Measurements from ENCODE around the gene RPL3. TPM values are rescaled to one million over a fixed set of nuclear protein-coding genes. Genes with fewer than 3 reads are reported as not detected.
A peak's percentile ranks its signal among the peaks of the same experiment; 100 is the strongest.

Gene RPL3
- total and polyA plus RNA-seq, 2 of the 4 experiments (the other 2 are of a cell fraction), result 2,871 to 3,312 TPM

- peak overlapping the region; percentile 89 for H2AFZ ChIP-seq (replicated peaks; ENCODE audit: low read length, poor library complexity)
- peak overlapping the region; percentile 70 for H4K91ac ChIP-seq (ENCODE audit: insufficient read depth, low read depth, low read length)
- peaks cover 15% of the 10 kb centered on the region for H3K4me1 ChIP-seq (ENCODE audit: control insufficient read depth, insufficient read depth, low read length)
- H3K23ac ChIP-seq (ENCODE audit: low read depth, low read length), result peak overlapping the region; percentile 88; the same call in 1 of the 2 replicates
- CTCF ChIA-PET, result no interaction called here
- intact Hi-C loops (cut with micrococcal nuclease), result no loop called here
- no TSS peak for BruUV-seq (replicated peaks)
- H2BK15ac ChIP-seq (ENCODE audit: low read depth, low read length), result peak overlapping the region; percentile 56; the same call in 2 of the 3 replicates
- peak overlapping the region; percentile 64; the same call in 1 of the 2 replicates for H3K14ac ChIP-seq (replicated peaks; ENCODE audit: low read depth, low read length)
- H3K9ac ChIP-seq (ENCODE audit: low read depth, low read length), result peak overlapping the region; percentile 81
- peak; percentile 3 for ATAC-seq (ENCODE audit: low read depth)
- H2BK120ac ChIP-seq (ENCODE audit: low read depth, low read length), result peak overlapping the region; percentile 47; the same call in 1 of the 2 replicates
- peak overlapping the region; percentile 84 for H3K4me2 ChIP-seq (ENCODE audit: low read depth, low read length)
- H2BK5ac ChIP-seq (ENCODE audit: low read depth, low read length, poor library complexity, severe bottlenecking), result no peak overlapping the region
- peak overlapping the region; percentile 63 to 83 for H4K8ac ChIP-seq (ENCODE audit: low read depth in 2 of 2, low read length in 2 of 2)
- H3K36me3 ChIP-seq (ENCODE audit: control insufficient read depth, insufficient read depth, low read length), result no peaks in the 10 kb centered on the region
- in situ Hi-C loops (cut with MboI; ENCODE audit: low sequenced_read_pairs), result no loop called here
- POLR2A ChIA-PET (ENCODE audit: unreplicated experiment), result no interaction called here
- H2AK5ac ChIP-seq (ENCODE audit: low read depth, low read length), result peak overlapping the region; percentile 54
- H3K4me3 ChIP-seq (ENCODE audit: insufficient read depth, low read depth, low read length), result peak overlapping the region; percentile 80
- no peak for DNase-seq
- H3K9me3 ChIP-seq (ENCODE audit: control insufficient read depth, insufficient read depth, low read length), result no peaks in the 10 kb centered on the region
- peak overlapping the region; percentile 88 for H4K5ac ChIP-seq (ENCODE audit: low read depth, low read length)
- dilution Hi-C loops (cut with HindIII; ENCODE audit: low sequenced_read_pairs, unreplicated experiment), result no loop called here
- peaks cover 17% of the 10 kb centered on the region for H3K9me1 ChIP-seq (ENCODE audit: insufficient read depth, low read length)
- peak overlapping the region; percentile 51; the same call in 1 of the 2 replicates for H3K56ac ChIP-seq (ENCODE audit: extremely low read depth, insufficient read depth, low read length)
- 29% methylated on average over 2 of the region's 11 CpGs; no CpG with 5 or more reads in 1 of the 2 experiments for WGBS, 2 experiments (ENCODE audit: extremely low coverage in 2 of 2, insufficient read length in 1 of 2)
- no peaks in the 10 kb centered on the region; the same call in 1 of the 2 replicates for H3K27me3 ChIP-seq (ENCODE audit: control insufficient read depth, insufficient read depth, low read length)
- H2AK9ac ChIP-seq (replicated peaks; ENCODE audit: low read depth, low read length, poor library complexity), result peak overlapping the region; percentile 67
- peaks cover 9 to 23% of the 10 kb centered on the region in 2 experiments; a peak in 3 of 4 replicates for H3K79me1 ChIP-seq (ENCODE audit: low read depth in 1 of 2, low read length in 2 of 2)
- H3K4ac ChIP-seq (ENCODE audit: low read depth, low read length), result peak overlapping the region; percentile 87
- no peak overlapping the region for H2BK20ac ChIP-seq (ENCODE audit: low read depth, low read length)
- peak overlapping the region; percentile 54 for H3K27ac ChIP-seq (ENCODE audit: insufficient read depth, low read length)
- H4K20me1 ChIP-seq (ENCODE audit: insufficient read depth, low read length), result peaks cover 6% of the 10 kb centered on the region
- H3K18ac ChIP-seq (ENCODE audit: low read depth, low read length), result peak overlapping the region; percentile 61
- TF ChIP-seq RFX5 (IDR thresholded peaks at IDR 0.05; ENCODE audit: low read depth, low read length) (no peak), MAZ (IDR thresholded peaks at IDR 0.05; ENCODE audit: borderline replicate concordance, low read depth, low read length) (no peak), POLR2A (IDR thresholded peaks at IDR 0.05; ENCODE audit: low read depth, low read length) (no peak), MAFK (IDR thresholded peaks at IDR 0.05; ENCODE audit: low read depth, low read length) (no peak), CEBPB (IDR thresholded peaks at IDR 0.05; ENCODE audit: low read depth, low read length) (peak; percentile 94), CHD1 (IDR thresholded peaks at IDR 0.05; ENCODE audit: low read depth, low read length) (no peak), SMC3 (IDR thresholded peaks at IDR 0.05; ENCODE audit: low read depth, low read length) (no peak), ELK1 (IDR thresholded peaks at IDR 0.05; ENCODE audit: borderline replicate concordance, low read depth, low read length) (no peak)
Observed at GRCh38 chr22:39348909-39349505, 29.6 kb upstream of the RPL3 start.

Data from IMR-90 (cell line).